NCI-H2029 treated with DMSO at 0.1 percent for 48 hours (cell line): ENCODE data around the gene SSUH2.

Source experiments
- DNase-seq: peaks from one replicate; lab custom pipeline; 2025; lab: John Stamatoyannopoulos, UW

The SSUH2 gene

DNA sequence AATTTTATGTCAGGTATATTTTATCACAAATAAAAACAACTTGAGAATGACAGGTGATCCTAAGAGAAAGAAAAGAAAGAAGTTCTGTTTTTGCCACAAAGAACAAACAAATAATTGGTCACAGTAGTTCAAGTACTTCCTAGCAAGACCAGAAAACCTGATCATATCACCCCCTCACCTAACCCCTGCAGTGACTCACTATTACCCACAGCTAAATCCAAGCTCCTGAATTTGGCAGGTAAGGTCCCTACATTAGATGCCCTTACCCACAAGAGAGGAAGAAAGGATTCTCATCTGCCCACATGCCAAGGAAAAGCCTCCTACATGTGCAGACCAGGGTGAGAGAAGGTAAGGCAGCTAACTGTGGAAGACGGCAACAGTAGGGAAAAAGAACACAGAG, 4.4 kb downstream of the SSUH2 start:
- no peak for DNase-seq

DNA sequence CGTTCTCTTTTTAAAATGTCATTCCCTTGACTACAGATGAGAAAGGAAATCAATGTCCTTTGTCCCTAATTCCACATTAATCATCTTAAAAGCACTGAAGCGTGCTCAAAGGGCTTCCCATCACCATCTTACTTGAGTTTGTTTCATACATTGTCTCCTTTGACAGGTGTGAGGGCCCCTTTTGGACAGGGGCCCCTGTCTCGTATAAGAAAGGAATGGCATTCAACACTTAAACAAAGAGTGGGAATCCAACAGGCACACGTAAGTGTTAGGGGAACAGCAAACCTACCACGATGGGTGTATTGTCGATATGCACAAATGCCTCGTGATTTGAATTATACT, 5.0 kb downstream of the SSUH2 start:
- no peak for DNase-seq

DNA sequence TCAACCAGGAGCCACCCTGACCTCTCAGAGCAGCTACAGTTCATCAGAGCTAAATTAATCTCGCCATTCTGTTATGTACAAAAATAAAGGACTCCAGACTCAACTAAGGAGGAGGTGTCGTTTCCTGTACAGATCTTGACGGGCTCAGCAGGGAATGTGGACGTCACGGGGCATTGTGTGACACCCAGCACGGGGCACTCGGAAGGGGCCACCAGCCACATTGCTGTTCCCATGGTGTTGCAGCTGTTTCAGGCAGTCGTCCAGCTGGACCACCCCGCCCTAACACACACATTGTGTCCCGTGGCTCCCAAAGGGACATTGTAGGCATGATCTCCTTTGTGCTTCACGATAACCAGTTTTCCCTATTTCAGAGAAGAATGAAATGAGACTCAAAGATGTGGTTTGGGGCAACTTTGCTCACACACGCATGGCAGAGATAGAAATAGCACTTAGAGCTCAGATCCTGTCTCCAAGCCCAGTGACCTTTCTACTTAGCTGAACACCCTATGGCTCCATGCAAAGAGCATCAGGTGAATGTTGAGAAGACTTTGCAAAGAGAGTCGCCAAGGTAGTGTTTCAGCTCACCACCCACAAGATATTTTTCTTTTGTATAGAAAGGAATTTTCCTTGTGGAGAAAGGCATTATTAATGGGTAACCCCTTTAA, 5.5 kb downstream of the SSUH2 start:
- DNase-seq = no peak

DNA sequence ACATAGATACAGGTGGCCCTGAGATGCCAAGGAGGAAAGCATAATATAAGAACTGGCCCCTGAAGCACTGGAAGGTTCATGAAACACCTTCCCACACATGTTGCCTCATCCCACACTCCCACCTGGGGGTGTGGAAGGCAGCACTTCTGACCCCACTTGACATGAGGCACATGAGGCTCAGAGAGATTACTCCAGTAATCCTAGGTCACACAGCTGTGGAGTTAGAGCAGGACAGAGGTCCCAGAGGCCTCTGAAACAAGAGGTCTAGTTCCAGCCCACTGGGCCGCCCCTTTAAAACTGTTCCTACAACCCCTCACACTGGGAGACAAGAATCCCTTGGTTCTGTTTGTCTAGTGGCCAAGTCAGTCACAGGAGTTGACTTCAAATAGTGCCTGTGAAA, 7.2 kb downstream of the SSUH2 start:
- DNase-seq = no peak

DNA sequence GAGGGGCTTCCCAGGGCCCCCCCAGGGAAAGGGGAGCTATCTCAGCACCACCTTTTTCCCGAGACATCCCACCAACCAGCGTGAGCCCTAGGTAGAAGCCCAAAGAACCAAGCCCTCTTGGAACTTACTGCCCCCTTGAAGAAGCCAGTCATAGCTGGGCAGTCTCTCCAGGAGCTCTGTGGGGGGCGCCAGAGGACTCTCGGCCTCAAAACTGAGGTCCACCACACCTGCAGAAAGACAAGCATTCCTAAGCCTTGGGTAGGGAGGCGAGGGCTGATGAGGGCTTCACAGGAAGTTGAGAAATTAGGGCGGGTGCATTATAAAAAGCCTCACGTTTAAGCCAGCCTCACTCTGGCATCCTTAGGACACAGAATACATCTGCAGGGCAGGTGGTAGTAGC, 9.0 kb downstream of the SSUH2 start:
- no peak for DNase-seq

DNA sequence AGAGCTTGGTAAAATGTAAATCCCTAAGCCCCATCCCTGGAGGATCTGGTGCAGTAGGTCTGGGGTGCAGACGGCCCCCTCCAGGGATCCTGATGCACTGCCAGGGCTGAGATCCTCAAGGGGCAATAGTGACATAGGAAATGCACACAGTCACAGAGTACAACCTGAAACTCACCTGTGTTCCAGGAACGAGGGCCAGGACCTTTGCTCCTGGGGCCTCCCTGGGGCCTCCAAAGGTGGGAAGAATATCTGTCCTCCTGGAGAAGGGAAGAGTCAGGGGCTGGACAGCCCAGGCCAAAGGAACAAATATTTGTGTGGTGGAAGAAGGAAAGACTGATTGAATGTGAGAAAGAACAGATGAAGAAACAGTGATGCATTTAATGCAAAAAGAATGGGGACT, 9.5 kb downstream of the SSUH2 start:
- DNase-seq = no peak

DNA sequence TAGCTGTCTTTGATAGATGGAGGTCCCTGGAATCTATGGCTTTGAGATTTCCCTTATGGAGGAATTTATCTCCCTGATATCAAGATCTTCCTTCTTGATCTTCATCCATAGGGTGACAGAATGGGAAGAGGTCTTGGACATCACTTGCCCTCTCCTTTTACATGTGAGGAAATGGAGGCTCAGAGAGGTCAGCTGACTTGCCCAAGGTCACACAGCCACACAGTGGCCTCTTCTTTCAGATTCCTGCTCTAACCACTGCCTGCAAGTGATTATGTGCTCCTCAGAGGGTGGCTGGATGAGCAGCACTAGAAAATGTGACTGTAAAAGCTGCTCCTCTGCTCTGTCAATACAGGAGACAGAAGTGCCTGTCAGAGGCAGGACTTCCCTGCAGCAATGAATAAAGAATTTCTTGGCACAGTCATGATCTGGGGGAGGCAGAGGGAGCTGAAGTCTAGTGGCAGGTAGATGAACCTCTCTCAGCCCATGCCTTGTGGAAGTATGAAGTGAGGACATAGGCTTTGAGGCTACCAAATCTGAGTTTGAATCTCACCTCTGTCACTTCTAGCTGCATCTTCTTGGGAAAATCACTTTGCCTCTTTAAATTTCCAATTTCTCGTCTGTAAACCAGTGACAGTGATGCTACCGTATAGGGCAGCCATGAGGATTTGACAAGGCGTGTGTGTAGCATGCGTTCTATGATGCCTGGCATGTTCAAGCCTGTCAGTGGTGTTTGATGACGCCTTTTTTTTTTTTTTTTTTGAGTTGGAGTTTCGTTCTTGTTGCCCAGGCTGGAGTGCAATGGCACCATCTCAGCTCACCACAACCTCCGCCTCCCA, 12.0 kb downstream of the SSUH2 start:
- DNase-seq = no peak

DNA sequence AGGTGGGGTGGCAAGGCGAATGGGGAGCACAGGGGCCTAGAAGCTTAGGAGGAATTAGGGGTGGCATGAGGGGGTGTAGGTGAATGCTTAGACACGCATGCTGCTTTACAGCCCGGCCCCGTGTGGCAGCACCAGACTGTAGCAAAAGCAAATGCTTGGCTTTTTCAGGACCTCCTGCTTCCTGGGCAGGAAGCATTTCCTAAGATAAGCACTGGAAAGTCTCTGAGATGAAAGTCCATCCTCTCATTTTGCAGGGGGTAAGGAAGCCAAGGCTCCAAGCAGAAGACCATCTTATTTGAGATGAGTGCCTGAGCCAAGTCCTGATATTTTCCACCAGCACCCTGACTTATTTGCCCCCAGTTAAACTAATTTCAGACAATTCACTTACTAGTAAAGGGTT, 12.9 kb downstream of the SSUH2 start:
- DNase-seq = no peak

DNA sequence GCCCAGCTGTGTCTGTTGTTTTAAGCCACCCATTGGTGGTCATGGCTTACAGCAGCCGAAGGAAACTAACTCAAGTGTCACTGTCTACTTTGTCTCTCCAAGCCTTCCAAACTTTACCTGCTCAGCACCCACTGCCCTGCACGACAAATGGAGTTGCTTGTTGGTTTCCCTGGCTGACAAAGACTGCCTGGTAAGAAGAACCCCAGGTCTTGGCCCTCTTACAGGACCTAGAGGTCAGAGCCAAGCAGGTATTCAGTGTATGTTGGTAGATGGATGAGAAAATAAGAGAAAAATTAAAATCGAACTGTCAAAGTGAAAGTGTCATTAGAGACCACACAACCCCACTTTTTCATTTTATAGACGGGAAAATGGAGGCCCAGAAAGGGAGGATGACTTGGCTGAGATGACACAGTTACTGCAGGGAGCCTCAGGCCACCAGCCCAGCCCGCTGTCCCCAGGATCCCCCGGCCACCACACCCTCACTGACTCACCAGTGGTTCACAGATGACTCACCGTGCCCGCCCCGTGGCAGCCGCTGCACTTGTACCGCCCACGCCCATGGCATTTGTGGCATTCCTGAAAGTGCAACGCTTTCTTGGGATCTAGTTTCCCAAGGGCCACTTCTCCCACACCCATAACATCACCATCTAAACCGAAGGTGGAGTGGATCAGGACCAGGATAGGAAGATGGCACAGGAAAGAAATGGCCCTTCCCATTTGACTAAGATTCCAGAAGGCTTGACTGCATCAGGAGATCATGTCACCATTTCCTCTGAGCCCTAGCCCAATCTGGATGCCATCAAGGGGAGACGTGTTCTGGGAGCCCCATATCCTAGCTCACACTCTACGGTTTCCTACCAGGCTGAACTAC, 15.2 kb downstream of the SSUH2 start:
- no peak for DNase-seq

DNA sequence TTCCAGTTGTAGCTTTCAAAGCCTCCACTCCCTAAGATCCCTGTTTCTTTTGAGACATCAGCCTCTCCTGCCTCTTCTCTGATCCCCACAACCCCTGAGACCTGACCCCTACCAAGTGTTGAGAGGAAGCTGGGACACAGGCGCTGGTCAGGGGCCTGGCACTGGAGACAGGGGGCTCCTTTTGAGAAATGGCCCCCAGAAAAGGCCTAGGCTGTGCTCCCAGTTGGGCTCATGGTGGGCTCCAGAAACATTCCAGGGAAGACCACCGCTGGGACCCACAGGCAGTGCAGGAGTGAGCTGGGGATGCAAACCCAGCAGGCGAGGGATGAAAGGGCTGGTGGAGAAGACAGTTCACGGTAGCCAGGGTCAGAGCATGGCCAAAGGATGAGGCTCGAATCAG, 16.6 kb downstream of the SSUH2 start:
- DNase-seq = no peak

DNA sequence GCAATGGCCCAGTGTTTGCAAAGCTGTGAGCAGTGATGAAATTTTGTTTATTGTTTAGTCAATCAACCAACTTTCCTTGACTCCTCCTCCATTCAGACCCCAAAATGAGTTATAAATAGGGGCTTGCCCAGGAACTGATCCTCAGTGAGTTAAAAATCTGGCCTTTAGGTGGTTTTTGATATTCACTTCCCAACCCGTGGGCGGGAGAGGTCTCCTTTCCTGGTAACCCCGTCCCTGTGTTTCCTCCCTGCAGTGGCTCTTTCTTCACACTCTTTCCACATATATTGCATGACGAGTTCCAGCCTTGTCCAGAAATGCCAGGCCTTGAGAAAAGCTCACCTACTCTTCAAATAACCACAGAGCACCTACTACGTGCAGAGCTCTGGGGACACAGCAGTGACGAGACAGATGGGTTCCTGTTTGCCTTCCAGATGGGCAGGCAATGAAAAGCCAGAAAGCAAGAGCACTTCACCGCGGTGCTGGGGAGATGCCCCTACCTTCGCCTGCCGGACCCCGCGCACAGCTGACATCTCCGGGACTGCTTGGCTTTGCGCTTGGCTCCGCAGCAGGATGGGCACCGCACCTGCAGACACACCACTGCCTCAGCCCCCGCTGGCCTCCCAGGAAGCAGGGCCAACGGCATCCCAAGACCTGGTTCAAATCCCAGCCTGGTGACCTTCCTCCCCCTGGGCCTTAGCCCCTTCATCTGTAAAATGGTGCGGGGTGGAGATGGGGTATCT, 17.2 kb downstream of the SSUH2 start:
- DNase-seq = no peak

DNA sequence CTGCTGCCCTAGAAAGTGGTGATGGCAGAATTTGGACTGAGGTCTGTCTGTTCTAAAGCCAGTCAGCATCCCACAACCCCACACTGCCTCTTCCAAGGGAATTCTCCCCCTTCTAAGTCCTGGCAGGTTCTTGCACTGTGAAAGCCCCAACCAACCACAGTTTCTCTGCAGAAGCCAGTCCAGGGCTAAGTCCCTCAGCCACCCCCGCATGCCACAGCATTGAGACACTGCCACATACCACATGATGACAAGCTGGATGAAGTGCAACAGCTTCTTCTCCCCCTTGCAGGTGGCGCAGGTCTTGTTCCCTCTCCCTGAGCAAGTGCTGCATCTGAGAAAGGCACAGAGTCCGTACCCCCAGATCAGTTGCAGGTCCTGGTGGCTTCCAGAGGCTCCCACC, 18.6 kb downstream of the SSUH2 start:
- DNase-seq = no peak

DNA sequence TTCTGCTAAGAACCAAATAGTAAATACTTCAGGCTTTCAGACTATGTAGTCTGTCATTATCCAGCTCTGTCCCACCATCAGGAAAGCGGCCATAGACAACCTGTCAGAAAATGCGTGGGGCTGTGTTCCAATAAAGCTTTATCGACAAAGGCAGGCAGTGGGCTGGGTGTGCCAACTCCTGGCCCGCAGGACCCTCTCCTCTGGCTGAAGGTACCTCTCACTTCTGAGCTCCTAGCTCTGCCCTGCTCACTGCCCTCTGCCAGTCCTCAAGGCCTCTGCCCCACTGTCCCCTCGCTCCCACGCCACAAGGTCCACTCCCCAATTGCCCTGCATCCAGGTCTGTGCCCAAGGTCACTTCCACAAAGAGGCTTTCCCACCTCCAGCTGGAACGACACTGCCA, 20.0 kb downstream of the SSUH2 start:
- DNase-seq = no peak

DNA sequence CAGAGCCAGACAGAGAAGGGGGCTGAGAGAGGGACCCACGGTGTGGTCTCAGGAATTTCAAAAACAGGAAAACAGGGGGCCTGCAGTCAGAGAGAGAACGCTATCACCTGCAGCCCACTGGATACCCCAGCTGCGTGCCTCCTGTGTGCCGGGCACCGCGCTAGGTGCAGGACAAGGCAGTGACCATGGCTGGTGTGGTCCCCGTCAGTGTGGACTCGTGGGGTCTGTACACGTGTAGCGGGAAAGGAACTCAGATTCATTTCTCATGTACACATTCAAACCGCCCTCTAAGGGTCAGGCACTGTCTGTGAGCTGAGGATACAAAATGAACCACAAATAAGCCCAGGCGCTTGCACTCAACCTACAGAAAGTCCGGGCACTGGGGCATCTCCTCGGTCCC, 20.9 kb downstream of the SSUH2 start:
- no peak for DNase-seq

DNA sequence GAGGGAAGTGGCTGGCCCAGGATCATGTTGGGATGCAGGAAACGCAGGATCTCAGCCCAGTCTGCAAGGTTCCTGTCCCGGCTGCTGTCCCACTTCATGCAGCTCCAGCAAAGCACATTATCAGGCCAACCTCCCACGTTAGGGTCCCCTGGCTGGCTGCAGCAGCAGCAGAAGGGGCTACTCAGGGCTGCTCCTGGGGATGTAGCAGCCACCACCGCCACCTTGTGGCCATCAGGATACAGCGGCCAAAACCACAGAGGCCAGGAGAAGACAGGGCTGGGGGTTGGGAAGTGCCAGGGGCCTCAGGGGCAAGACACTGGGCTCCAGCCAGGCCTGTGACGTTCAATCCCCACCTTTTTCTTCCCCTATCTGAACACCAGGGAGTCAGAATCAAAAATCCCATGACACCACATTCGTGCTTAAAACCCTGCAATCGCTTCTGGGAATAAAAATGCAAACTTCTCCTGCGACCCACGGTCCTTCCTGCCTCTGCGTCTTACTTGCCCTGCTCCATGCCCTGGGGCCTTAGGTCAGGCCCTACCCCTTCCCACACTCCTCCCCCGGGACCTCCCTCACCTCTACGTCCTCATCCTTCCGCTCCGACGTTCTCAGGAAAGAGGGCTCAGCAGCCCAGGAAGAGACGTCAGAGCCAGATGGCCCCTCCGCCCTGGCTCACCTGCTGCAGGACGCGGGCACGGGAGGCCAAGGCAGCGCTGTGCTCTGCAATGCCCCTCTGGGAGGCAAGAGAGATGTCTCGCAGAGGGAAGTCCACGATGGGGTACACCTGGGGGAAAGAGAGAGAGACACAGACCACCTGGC, 21.5 kb downstream of the SSUH2 start:
- peak; percentile 48 for DNase-seq

DNA sequence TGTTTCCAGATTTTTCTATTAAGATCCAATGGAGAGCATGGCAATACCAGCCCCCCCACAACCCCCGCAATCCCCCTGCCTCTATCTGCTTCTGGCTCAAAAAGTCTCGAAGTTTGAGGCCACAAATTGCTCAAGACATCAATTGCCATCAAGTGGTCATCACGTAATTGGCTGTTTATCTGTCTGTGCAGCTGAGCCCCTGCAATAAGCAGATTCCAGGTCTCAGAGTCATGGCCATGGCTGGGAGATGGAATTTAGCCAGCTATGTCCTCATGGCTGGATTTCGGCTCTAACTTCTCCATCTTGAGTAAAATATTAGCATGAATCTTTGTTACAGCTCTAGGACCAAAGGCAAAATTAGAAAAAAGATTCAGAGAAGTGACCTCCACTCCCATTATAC, 22.7 kb downstream of the SSUH2 start:
- no peak for DNase-seq

DNA sequence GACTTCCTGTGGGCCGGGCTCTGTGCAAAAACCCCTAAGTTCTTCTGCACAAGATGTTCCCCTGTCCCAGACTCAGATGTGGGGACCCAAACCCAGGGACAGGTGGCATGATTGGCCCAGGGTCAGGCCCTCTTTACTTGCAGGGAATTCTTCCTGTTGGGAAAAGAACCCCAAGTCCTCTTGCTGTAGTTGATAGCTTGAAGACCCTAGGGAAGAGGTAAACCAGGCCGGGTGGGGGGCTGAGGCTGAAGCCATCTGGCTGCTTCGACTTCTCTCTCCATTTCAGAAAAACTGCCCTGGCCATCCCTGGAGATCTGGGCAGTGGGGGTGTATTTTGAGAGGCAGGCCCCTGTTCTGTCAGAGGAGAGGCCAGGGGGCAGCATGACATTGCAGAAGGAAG, 23.5 kb downstream of the SSUH2 start:
- no peak for DNase-seq

DNA sequence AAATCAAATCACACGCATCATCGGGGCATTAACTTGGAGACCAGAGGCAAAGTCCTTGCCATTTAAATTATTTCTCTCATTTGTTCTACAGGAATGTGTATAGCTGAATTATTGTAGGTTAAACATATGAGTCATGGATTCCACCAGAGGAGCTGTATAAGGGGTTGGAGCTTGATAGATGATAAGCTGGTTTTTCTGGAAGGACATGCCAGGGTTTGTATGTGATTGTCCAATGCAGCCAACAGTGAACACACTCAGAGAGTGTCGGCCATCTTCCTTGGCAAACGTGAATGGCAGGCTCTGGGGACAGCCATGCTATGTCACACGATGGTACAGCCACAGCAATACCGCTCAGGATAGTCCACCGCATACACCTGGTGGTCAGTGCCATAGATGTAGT, 25.1 kb downstream of the SSUH2 start:
- no peak for DNase-seq

DNA sequence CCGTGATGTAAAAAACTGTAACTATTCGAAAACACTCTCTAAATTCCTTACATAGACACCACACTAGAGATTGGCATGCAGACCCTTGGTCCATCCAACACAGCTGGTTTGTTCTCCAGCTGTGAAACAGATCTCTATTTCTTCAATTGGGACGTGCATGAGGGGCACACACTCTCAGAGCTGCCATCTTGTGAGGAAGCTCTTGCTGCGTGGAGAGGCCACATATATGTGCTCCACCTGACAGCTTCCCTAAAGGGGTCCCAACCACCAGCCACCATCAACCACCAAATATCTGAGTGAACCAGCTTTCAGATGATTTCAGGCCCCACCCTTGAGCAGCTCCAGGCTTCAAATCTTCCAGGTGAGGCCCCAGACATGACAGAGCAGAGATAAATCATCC, 25.6 kb downstream of the SSUH2 start:
- no peak for DNase-seq

DNA sequence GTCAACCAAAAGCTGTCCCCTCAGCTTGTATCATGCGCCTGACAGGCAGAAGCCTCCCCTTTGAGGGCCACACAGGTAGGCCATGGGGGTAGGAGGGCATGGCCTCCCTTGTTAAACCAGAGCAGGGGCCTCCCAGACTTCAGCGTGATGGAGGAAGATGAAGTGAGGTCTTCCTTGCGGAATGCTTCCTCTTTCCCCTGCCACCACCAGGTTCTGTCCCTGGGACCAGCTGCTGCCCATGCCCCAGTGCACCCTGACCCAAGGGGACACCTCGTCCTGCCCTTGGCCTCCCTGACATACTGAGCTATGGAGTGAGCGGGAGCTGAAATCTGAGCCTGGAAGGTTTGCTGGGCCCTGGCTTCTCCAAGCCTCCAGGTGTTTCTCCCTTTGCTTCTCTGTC, 26.7 kb downstream of the SSUH2 start:
- DNase-seq = no peak

DNA sequence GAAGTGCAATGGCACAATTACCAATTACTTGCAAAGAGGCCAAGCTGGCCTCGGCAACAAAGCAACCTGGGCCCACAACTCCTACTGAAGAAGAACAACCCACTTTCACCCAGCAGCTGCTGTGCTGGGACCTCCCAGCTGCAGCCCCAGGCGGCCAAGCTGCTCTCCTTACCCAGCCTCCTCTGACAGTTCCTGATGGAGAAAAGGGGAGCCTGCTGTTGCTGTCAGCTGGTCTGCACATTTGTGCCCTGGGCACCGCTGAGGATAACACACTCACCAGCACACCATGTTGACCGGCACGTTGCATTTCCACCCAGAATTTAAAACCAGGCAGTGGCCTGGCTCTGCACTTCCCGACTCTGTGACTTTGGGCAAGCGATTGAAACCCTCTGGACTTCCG, 33.6 kb downstream of the SSUH2 start:
- DNase-seq = no peak
